ENCODE data around the gene ZNRF3.
"Not testable (repeated sequence)": the region's sequence is repeated elsewhere in the genome, so short reads cannot be mapped to it uniquely, and the experiment has no call there.

The ZNRF3 gene

GRCh38 chr22:29030016-29030617, 146.7 kb downstream of the ZNRF3 start:
- no peak for DNase-seq (ENCODE audit: low read depth in 3 of 3, low spot score in 1 of 3)

- DNase-seq (ENCODE audit: low read depth in 3 of 3, low spot score in 1 of 3), result no peak
Observed at GRCh38 chr22:29030618-29031226, 147.3 kb downstream of the ZNRF3 start.

- no peak for DNase-seq (ENCODE audit: low read depth in 3 of 3, low spot score in 1 of 3)
Observed at GRCh38 chr22:29031227-29032011, 148.0 kb downstream of the ZNRF3 start.

DNA sequence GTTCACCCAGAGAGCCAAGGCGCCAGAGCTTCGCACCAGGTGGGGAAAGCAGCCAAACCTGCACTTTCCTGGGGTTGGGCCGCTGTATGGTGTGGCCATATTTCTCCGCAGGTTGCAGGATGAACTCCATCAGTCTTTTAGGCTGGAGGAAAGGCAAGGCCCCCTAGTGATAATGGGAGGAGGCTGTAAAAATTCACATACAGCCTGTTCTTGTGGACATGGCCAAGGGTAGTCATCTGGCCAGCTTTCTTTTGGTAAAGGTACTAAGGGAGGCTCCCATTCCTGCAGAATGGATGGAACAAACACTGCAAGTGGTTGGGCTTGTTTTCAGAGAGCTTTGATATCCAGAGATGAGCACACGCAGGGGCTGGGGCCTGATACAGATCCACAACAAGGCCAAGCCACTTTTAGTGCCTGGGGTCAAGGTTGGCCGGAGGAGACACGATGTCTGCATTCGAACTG, 148.7 kb downstream of the ZNRF3 start:
- DNase-seq (ENCODE audit: low read depth in 3 of 3, low spot score in 1 of 3), result no peak

DNA sequence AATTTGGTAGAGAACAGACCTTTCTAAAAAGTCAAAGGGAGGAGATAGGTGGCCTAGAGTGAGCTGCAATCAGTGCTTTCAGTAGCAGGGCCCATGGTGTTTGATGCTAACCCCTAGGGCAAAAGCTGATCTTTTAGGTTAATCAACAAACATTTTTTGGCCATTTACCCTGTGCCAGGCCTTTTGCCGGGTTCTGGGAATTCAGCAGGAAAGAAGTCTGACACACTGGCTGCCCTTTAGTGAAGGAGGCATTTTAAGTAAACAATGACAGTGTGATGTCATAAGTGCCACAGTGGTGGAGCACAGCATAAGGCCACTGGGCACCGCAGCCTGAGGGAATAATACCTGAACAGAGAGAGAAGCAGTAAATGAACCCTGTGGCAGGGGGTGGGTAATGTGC, 149.2 kb downstream of the ZNRF3 start:
- no peak for DNase-seq (ENCODE audit: low read depth in 3 of 3, low spot score in 1 of 3)

DNA sequence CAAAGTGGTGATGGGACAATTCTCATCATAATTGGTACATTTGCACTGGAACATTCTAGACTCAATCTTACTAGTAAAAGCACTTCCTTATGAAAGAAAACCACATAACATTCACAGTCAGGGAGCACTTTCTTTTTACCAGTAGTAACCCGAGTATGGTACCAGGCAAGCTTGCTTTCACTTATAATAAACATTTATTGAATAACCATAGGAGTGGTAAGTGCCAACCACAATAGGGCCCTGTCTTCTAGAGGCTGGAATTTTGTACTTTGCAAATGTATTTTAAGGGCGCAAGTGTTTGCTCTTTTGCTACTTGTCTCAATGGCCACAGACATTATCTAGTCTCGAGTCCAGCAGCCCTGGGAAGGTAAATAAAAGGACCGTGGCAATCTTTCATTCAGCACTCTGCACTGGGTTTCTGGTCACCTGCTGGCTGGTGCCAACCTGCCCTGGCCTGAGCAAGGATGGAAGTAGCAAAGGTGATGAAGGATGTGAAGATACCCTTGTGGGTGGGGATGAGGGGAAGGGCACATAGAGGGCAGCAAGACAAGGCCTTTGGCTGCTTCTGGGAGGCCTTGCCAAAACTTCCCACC, 154.1 kb downstream of the ZNRF3 start:
- no peak for DNase-seq (ENCODE audit: low read depth in 3 of 3, low spot score in 1 of 3)

DNA sequence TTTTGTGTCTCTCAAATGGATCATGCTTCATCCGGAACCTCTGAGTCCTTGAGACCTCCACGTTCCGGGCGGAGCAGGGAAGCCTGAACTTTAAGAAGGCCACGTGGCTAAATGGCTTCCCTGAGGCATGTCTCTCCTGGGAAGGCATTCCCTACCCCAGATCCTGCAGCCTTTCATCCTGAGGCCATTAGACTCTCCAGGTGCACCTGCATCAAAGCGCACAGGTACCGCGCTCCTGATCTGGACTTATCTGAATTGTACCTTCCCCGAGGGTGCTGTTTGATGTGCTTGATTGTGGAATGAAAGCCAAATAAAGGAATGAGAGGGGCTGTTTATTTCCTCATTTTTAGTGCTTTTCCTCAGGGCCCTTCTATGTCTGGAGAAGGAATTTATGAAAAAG, 155.8 kb downstream of the ZNRF3 start:
- no peak for DNase-seq (ENCODE audit: low read depth in 3 of 3, low spot score in 1 of 3)

DNA sequence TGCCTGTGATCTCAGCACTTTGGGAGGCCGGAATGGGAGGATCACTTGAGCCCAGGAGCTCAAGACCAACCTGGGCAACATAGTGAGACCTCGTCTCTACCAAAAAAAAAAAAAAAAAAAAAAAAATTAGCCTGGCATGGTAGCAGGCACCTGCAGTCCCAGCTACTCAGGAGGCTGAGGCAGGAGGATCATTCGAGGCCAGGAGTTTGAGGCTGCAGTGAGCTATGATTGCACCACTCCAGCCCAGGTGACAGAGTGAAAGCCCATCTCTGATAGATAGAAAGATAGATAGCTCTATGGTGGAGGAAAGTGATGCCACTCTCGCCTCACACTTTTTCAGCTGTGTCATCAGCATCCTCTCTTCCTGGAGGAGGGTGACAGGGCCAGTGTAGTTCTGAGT, 156.3 kb downstream of the ZNRF3 start:
- not testable (repeated sequence) for DNase-seq (ENCODE audit: low read depth in 3 of 3, low spot score in 1 of 3)

GRCh38 chr22:29040385-29041275, 157.3 kb downstream of the ZNRF3 start:
- peak; percentile 26 to 39 (median 37) for DNase-seq (ENCODE audit: low read depth in 3 of 3, low spot score in 1 of 3)

- no peak for DNase-seq (ENCODE audit: low read depth in 3 of 3, low spot score in 1 of 3)
Observed at GRCh38 chr22:29041408-29041807, 158.0 kb downstream of the ZNRF3 start.

DNA sequence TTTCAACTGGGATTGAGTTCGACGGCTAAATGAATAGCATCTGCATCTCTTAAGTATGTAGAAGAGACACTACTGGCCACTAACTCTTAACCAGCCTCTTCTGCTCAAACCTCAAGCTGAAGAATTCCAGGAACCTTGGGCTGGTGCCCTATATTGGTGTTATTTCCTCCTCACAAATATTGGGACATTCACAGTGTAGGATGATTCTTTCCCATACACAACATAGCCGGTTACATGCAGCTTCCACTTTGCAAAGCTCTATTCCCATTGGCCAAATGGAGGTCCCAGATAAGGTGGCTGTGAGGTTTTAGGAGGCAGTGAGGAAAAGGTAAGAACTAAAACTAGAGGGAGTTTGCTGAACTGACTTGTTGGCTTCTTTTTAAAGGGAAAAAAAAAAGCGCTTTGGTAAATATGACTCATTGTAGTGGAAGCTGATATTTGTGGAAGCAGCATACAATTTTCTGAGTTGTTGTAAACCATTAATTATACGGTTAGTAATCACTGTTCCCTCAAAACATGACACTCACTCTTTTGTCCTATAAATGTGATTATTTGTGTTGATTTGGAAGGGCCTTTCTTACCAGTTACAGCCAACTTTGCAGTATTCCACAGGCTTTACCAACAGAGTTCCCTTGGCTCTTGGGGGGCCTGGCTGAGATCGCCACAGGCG, 160.7 kb downstream of the ZNRF3 start:
- DNase-seq (ENCODE audit: low read depth in 3 of 3, low spot score in 1 of 3), result no peak

DNA sequence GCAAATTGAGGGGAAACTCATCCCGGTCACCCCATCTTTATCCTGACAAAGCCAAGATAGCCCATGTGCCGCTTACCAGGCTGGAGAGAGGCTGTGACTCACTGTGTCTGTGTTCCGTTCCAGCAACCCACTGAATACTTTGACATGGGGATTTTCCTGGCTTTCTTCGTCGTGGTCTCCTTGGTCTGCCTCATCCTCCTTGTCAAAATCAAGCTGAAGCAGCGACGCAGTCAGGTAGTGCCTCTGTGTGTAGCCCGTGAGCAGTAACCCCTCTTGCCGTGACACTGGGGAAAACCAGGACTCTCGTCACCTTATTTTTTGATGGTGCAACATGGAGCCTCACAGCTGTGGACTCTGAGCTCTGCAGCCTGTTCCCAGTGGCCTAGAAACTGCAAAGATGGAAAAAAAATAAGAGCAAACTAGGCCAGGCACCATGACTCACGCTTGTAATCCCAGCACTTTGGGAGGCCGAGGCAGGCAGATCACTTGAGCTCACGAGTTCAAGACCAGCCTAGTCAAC, 161.3 kb downstream of the ZNRF3 start:
- DNase-seq (ENCODE audit: low read depth in 3 of 3, low spot score in 1 of 3), result no peak

DNA sequence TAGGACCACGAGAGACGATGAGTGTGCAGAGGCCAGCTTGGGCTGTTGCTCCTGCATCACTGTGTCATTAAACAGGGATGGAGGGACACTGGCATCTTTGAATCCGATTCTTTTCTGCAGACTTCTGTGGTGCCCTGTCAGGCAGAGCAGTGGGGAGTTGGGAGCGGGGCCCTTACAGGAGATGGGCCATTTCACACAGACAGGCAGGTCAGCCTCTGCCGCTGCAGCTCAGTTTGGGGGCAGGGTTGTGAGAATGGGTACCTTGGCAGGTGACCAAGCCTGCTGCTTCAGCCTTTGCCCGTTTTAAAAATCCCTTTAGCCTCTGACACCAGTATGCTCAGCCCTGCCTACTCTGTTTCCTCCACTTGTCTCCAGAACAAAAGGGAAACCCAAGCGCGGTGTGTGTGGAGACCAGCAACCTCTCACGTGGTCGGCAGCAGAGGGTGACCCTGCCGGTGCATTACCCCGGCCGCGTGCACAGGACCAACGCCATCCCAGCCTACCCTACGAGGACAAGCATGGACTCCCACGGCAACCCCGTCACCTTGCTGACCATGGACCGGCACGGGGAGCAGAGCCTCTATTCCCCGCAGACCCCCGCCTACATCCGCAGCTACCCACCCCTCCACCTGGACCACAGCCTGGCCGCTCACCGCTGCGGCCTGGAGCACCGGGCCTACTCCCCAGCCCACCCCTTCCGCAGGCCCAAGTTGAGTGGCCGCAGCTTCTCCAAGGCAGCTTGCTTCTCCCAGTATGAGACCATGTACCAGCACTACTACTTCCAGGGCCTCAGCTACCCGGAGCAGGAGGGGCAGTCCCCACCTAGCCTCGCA, 165.7 kb downstream of the ZNRF3 start:
- DNase-seq (ENCODE audit: low read depth in 3 of 3, low spot score in 1 of 3), result no peak

GRCh38 chr22:29049655-29050263, 166.4 kb downstream of the ZNRF3 start:
- no peak for DNase-seq (ENCODE audit: low read depth in 3 of 3, low spot score in 1 of 3)

DNA sequence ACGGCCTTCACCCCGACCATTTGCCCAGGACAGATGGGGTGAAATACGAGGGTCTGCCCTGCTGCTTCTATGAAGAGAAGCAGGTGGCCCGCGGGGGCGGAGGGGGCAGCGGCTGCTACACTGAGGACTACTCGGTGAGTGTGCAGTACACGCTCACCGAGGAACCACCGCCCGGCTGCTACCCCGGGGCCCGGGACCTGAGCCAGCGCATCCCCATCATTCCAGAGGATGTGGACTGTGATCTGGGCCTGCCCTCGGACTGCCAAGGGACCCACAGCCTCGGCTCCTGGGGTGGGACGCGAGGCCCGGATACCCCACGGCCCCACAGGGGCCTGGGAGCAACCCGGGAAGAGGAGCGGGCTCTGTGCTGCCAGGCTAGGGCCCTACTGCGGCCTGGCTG, 167.1 kb downstream of the ZNRF3 start:
- no peak for DNase-seq (ENCODE audit: low read depth in 3 of 3, low spot score in 1 of 3)

DNA sequence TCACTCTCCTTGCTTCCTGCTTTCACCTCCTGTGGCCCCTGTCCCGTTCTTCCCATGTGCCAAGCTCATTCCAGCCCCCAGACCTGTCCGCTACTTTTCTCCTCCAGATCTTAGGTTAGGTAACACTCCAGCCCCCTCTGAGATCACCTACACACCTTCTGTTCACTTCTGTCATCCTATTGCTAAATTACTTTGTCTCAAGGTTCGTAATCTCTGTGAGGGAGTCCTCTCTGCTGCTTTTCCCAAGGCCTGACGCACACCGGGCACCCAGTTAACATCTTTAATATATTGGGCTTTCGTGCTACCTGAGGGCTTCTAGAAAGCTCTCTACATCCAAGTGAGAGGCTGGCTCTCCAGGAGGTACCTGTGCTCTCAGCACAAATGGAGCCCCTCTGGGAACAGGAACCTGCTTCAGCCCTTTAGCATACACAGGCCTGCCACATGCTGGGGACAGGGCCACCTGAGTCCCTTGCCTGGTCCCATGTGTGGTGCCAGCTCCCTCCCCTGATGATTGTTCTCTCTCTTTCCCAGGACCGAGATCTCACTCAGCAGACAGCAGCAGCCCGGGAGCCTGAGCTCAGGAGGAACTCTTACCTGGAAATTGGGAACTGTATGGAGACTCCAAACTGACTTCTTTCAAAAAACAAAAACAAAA, 169.8 kb downstream of the ZNRF3 start:
- DNase-seq (ENCODE audit: low read depth in 3 of 3, low spot score in 1 of 3), result no peak

DNA sequence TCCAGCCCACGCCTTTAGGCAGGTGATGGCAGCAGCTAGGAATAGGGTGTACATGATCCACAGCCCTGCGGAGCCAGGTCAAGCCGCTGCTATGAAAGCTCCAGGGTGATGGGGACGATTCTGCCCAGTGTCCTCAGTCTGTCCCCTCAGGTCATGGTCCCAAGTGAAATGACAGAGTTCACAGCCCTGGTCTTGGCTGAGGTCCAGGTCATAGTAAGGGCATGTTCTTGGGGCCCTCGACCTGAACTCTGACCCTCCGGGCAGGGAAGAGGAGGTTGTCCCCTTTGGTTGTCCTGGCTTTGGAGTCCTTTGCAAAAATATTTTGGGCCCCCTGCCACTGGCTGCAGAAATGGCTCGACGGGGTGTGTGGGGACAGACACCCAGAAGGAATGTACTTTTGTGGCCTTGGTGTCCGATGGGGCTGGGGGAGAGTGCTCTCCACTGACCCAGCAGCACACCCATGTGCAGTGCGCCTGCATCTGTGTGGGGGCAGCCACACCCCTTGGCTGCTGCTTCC, 170.9 kb downstream of the ZNRF3 start:
- no peak for DNase-seq (ENCODE audit: low read depth in 3 of 3, low spot score in 1 of 3)

- DNase-seq (ENCODE audit: low read depth in 3 of 3, low spot score in 1 of 3), result no peak
Observed at GRCh38 chr22:29055192-29055830, 171.9 kb downstream of the ZNRF3 start.

Data from stimulated activated CD4-positive, alpha-beta T cell treated with anti-CD3 and anti-CD28 coated beads, TNF-alpha, amount 100 ng/mL, for 1 hour (primary cell).